ENCODE data around the gene KRTAP10-2. TPM values are rescaled to one million over a fixed set of nuclear protein-coding genes. Genes with fewer than 3 reads are reported as not detected.

The KRTAP10-2 gene
- total RNA-seq, 1 experiment from 2014 or later, result not detected

DNA sequence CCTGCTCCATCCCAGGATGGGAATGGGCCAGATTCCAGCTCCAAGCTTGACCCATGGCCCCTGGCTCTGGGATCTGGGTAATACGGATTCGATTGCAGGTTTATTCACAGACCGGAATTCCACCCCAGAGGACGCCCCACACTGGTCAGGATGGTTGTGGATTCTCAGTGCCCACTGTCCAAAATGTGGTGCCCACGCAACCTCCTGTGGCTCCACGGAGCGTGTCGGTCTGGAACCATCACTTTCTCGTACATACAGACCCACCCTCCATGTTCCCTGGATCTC, 42.9 kb downstream of the KRTAP10-2 start:
- Mint-ChIP-seq H3K4me1 (peaks cover 0 to 5% of the 10 kb centered on the region in 2 experiments; a peak in 2 of 4 replicates), H3K27me3 (ENCODE audit: low read depth) (no peaks in the 10 kb centered on the region), H3K9me3 (no peaks in the 10 kb centered on the region), H3K4me3 (no peak overlapping the region), H3K36me3 (ENCODE audit: insufficient read depth in 1 of 3, low read depth in 3 of 3) (peaks cover 0 to 6% (median 3%) of the 10 kb centered on the region in 3 experiments; a peak in 4 of 7 replicates), H3K27ac (no peak overlapping the region)
- Histone ChIP-seq H3K4me2 (ENCODE audit: insufficient read depth, insufficient read length, low read length) (no peak overlapping the region), H3K14ac (ENCODE audit: insufficient read depth, low read length) (no peak overlapping the region), H3K23ac (ENCODE audit: insufficient read length, low read depth, low read length) (no peak overlapping the region), H3K79me2 (ENCODE audit: insufficient read depth, low read length) (no peaks in the 10 kb centered on the region), H4K5ac (ENCODE audit: insufficient read length, low read depth, low read length) (no peak overlapping the region), H2AK5ac (ENCODE audit: insufficient read length, low read length) (no peak overlapping the region), H2BK5ac (ENCODE audit: insufficient read length, low read length) (no peak overlapping the region), H3K4me1 (ENCODE audit: insufficient read depth, low read length) (no peaks in the 10 kb centered on the region), H4K20me1 (ENCODE audit: control insufficient read depth, insufficient read depth, insufficient read length) (peaks cover 5% of the 10 kb centered on the region), H4K8ac (replicated peaks; ENCODE audit: insufficient read length, low read depth, low read length) (no peak overlapping the region), H3K27ac (ENCODE audit: insufficient read length, low read depth, low read length) (no peak overlapping the region), H2BK20ac (ENCODE audit: low read depth, low read length, poor library complexity, severe bottlenecking) (no peak overlapping the region), H3K56ac (ENCODE audit: insufficient read length, low read depth, low read length) (no peak overlapping the region), H3K18ac (ENCODE audit: insufficient read length, low read depth, low read length) (no peak overlapping the region), H3K79me1 (ENCODE audit: insufficient read depth, low read depth, low read length, poor library complexity, severe bottlenecking) (no peaks in the 10 kb centered on the region), H3T11ph (ENCODE audit: low read length) (no peak overlapping the region), H2BK120ac (ENCODE audit: low read depth, low read length, poor library complexity, severe bottlenecking) (no peak overlapping the region), H3K9ac (ENCODE audit: extremely low read depth, insufficient read length, low read length) (no peak overlapping the region), H3K23me2 (ENCODE audit: insufficient read length, low read depth, low read length, poor library complexity, severe bottlenecking) (no peaks in the 10 kb centered on the region), H3K9me3 (ENCODE audit: control insufficient read depth, low read depth, low read length) (no peaks in the 10 kb centered on the region), H3K4ac (ENCODE audit: low read depth, low read length) (no peak overlapping the region), H3K27me3 (ENCODE audit: insufficient read depth, low read length) (no peaks in the 10 kb centered on the region), H2AFZ (ENCODE audit: low read length) (no peak overlapping the region), H2BK12ac (ENCODE audit: insufficient read length, low read depth, low read length) (no peak overlapping the region), H4K91ac (ENCODE audit: insufficient read length, low read depth, low read length) (no peak overlapping the region), H2BK15ac (ENCODE audit: low read depth, low read length) (no peak overlapping the region)
- TF ChIP-seq, protein P1, sequence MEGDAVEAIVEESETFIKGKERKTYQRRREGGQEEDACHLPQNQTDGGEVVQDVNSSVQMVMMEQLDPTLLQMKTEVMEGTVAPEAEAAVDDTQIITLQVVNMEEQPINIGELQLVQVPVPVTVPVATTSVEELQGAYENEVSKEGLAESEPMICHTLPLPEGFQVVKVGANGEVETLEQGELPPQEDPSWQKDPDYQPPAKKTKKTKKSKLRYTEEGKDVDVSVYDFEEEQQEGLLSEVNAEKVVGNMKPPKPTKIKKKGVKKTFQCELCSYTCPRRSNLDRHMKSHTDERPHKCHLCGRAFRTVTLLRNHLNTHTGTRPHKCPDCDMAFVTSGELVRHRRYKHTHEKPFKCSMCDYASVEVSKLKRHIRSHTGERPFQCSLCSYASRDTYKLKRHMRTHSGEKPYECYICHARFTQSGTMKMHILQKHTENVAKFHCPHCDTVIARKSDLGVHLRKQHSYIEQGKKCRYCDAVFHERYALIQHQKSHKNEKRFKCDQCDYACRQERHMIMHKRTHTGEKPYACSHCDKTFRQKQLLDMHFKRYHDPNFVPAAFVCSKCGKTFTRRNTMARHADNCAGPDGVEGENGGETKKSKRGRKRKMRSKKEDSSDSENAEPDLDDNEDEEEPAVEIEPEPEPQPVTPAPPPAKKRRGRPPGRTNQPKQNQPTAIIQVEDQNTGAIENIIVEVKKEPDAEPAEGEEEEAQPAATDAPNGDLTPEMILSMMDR (conservative IDR thresholded peaks at IDR 0.05), result no peak
- no CpG with 5 or more reads among the region's 9 CpGs for WGBS (ENCODE audit: extremely low coverage, insufficient read length, low lambda C conversion rate)
- DNase-seq, result no peak
